SU-DHL-6 (cell line): ENCODE measurements around the gene PRDM16.

ENCODE experiments used
- H2AFZ ChIP-seq: fragments of 200-600 bp; sonication (generic); 2 replicates; pipeline ENCODE4 v1.6.1; 2014; ENCODE audit warnings: low read depth, mild to moderate bottlenecking, moderate library complexity, mixed read lengths, antibody characterized with exemption, low read length; ENCODE audit not compliant: severe bottlenecking
- H3F3A ChIP-seq: fragments of 200-600 bp; shearing (Covaris generic); 2 replicates; pipeline ENCODE4 v1.6.0; 2016; ENCODE audit warnings: antibody characterized with exemption, mild to moderate bottlenecking; ENCODE audit not compliant: insufficient read depth
- H3K27ac ChIP-seq: fragments of 200-600 bp; sonication (generic); 2 replicates; pipeline ENCODE4 v1.5.1; 2016; ENCODE audit warnings: low read depth, mild to moderate bottlenecking, low read length, moderate library complexity, mixed read lengths
- H3K27me3 ChIP-seq: fragments of 200-600 bp; sonication (generic), shearing (Covaris generic); 2 replicates; pipeline ENCODE4 v1.6.0; 2014; ENCODE audit warnings: mild to moderate bottlenecking, low read length
- H3K36me3 ChIP-seq: fragments of 200-600 bp; sonication (generic); 2 replicates; pipeline ENCODE4 v1.6.1; 2014; ENCODE audit warnings: mild to moderate bottlenecking, low read length, mixed read lengths
- H3K4me2 ChIP-seq: fragments of 300-600, 200-600 bp; shearing (Covaris generic), sonication (generic); 2 replicates; pipeline ENCODE4 v1.6.0; 2014; ENCODE audit warnings: low read length, low read depth, mild to moderate bottlenecking; ENCODE audit not compliant: poor library complexity, severe bottlenecking
- H3K4me3 ChIP-seq: fragments of 200-600 bp; sonication (generic); 2 replicates; pipeline ENCODE4 v1.5.1; 2014; ENCODE audit warnings: antibody characterized with exemption, low read length, mild to moderate bottlenecking, mixed read lengths; ENCODE audit not compliant: insufficient read depth, poor library complexity, severe bottlenecking
- H3K79me2 ChIP-seq: fragments of 200-600 bp; sonication (generic); 2 replicates; pipeline ENCODE4 v1.6.1; 2014; ENCODE audit warnings: mild to moderate bottlenecking, low read length, moderate library complexity; ENCODE audit not compliant: insufficient read depth
- H3K9ac ChIP-seq: fragments of 200-600 bp; sonication (generic); 2 replicates; pipeline ENCODE4 v1.7.0; 2014; ENCODE audit warnings: mild to moderate bottlenecking, low read length
- H3K9me2 ChIP-seq: fragments of 200-600 bp; sonication (generic); replicated peaks from 2 replicates; pipeline ENCODE4 v1.6.1; 2014; ENCODE audit warnings: low read length; ENCODE audit not compliant: insufficient read depth
- H3K9me3 ChIP-seq: fragments of 200-600 bp; sonication (generic); 2 replicates; pipeline ENCODE4 v1.6.1; 2014; ENCODE audit warnings: low read length, mixed read lengths; ENCODE audit not compliant: insufficient read depth
- H4K20me1 ChIP-seq: fragments of 200-600 bp; sonication (generic); 2 replicates; pipeline ENCODE4 v1.6.1; 2014; ENCODE audit warnings: low read depth, mild to moderate bottlenecking, antibody characterized with exemption, low read length, moderate library complexity, mixed read lengths
- EZH2phosphoT487 ChIP-seq: fragments of 200-600 bp; sonication (generic), shearing (Covaris generic); conservative IDR thresholded peaks from 2 replicates; pipeline ENCODE4 v1.6.1; 2018; ENCODE audit warnings: mild to moderate bottlenecking, antibody characterized with exemption, low read length, moderate library complexity, mixed read lengths
- TF ChIP-seq, protein P1 (sequence below): fragments of 200-600 bp; sonication (generic); IDR thresholded peaks from one replicate; pipeline ENCODE4 v1.5.1; 2017; ENCODE audit warnings: antibody characterized with exemption, mild to moderate bottlenecking, low read length, moderate library complexity; ENCODE audit not compliant: insufficient read depth, poor library complexity, severe bottlenecking

PRDM16 gene

DNA sequence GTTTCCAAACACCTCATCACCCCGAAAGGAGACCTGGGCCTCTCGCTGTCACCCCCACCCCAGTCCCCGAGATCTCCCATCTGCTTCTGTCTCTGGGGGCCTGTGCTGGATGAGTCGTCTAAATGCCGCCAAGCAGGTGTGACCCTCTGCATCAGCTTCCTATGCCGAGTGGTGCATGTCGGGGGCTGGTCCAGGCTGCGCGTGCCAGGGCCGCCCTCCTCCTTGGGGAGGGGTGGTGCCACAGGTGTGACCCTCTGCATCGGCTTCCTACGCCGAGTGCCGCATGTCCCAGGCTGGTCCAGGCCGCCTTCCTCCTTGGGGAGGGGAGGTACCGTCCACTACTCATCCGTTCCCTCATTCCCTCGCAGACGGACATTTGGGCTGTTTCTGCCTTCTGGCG, 115.7 kb downstream of the PRDM16 start:
- TF ChIP-seq, protein P1, sequence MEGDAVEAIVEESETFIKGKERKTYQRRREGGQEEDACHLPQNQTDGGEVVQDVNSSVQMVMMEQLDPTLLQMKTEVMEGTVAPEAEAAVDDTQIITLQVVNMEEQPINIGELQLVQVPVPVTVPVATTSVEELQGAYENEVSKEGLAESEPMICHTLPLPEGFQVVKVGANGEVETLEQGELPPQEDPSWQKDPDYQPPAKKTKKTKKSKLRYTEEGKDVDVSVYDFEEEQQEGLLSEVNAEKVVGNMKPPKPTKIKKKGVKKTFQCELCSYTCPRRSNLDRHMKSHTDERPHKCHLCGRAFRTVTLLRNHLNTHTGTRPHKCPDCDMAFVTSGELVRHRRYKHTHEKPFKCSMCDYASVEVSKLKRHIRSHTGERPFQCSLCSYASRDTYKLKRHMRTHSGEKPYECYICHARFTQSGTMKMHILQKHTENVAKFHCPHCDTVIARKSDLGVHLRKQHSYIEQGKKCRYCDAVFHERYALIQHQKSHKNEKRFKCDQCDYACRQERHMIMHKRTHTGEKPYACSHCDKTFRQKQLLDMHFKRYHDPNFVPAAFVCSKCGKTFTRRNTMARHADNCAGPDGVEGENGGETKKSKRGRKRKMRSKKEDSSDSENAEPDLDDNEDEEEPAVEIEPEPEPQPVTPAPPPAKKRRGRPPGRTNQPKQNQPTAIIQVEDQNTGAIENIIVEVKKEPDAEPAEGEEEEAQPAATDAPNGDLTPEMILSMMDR, result no peak
- TF ChIP-seq EZH2phosphoT487, result no peak
- Histone ChIP-seq H3K4me2 (no peak overlapping the region), H3K36me3 (no peaks in the 10 kb centered on the region), H3K9ac (no peak overlapping the region), H3K79me2 (no peaks in the 10 kb centered on the region), H3F3A (no peaks in the 10 kb centered on the region), H3K9me2 (no peaks in the 10 kb centered on the region), H2AFZ (no peak overlapping the region), H3K4me3 (no peak overlapping the region), H3K27me3 (no peaks in the 10 kb centered on the region), H3K27ac (no peak overlapping the region), H4K20me1 (no peaks in the 10 kb centered on the region), H3K9me3 (no peaks in the 10 kb centered on the region)

GRCh38 chr1:3185896-3186525, 117.0 kb downstream of the PRDM16 start:
- Histone ChIP-seq H3K9me3 (no peaks in the 10 kb centered on the region), H3F3A (no peaks in the 10 kb centered on the region)

DNA sequence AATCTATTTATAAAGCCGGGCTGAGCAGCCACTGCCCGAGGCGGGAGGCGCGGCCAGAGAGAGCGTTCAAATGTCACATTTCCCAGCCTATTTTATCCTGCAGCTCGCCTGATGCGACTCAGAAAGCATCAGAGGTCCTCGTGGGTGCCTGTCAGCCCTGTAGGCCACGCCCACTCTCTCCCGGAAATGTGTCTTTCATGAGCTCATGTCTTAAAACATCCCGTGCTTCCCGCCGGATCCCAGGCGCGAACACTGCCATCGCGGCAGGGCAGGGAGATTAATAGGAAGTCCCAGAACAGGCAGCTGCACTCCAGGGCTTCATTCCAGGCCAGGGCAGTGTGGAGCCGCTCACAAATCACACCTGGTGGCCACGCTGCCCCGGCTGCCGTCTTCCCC, 117.5 kb downstream of the PRDM16 start:
- no peak overlapping the region for H3K9ac ChIP-seq
- H3K27me3 ChIP-seq, result no peaks in the 10 kb centered on the region
- no peaks in the 10 kb centered on the region for H4K20me1 ChIP-seq
- H3K4me3 ChIP-seq, result no peak overlapping the region
- no peak overlapping the region for H3K27ac ChIP-seq
- no peak overlapping the region for H3K4me2 ChIP-seq
- H3F3A ChIP-seq, result no peaks in the 10 kb centered on the region
- H3K79me2 ChIP-seq, result no peaks in the 10 kb centered on the region
- TF ChIP-seq EZH2phosphoT487, result no peak
- TF ChIP-seq, protein P1, result no peak
- no peaks in the 10 kb centered on the region for H3K36me3 ChIP-seq
- H3K9me2 ChIP-seq, result no peaks in the 10 kb centered on the region
- H2AFZ ChIP-seq, result no peak overlapping the region
- H3K9me3 ChIP-seq, result no peaks in the 10 kb centered on the region

More at GRCh38 chr1:3185896-3186525, 117.0 kb downstream of the PRDM16 start:
- no peaks in the 10 kb centered on the region for H3K27me3 ChIP-seq
- H3K36me3 ChIP-seq, result no peaks in the 10 kb centered on the region
- no peak overlapping the region for H3K27ac ChIP-seq
- H2AFZ ChIP-seq, result no peak overlapping the region
- H3K4me3 ChIP-seq, result no peak overlapping the region
- no peaks in the 10 kb centered on the region for H4K20me1 ChIP-seq
- H3K9me2 ChIP-seq, result no peaks in the 10 kb centered on the region
- no peak overlapping the region for H3K9ac ChIP-seq
- H3K79me2 ChIP-seq, result no peaks in the 10 kb centered on the region
- no peak for TF ChIP-seq EZH2phosphoT487
- TF ChIP-seq, protein P1, result no peak
- H3K4me2 ChIP-seq, result no peak overlapping the region
